GM18870 (cell line): ENCODE measurements around the gene MPIG6B.

Experiments
- ATAC-seq: cut with Tn5 transposase; IDR thresholded peaks from one replicate; pipeline ENCODE4 v1.9.1; 2021; ENCODE audit warnings: moderate library complexity; ENCODE audit not compliant: unreplicated experiment

Gene MPIG6B

DNA sequence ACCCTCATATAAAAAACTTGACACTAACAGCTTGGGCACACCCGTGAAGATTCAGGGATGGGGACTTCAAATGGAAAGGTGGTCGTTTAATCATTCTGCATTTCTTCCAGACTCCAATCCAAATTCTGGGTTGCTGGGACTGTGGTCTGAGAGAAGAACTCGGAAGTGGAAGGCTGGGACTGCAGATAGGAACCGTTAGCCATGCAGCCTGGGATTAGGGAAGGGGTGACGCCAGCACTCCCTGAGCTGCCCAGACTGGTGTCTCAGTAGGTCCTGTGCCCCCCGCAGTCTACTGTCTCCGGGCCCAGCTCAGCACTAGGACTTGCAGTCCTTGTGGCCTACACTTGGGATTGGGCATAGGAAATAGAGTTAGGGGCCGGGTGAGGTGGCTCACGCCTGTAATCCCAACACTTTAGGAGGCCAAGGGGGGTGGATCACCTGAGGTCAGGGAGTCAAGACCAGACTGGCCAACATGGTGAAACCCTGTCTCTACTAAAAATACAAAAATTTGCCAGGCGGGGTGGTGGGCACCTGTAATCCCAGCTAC lies 13.7 kb downstream of the MPIG6B start:
- ATAC-seq = no peak

DNA sequence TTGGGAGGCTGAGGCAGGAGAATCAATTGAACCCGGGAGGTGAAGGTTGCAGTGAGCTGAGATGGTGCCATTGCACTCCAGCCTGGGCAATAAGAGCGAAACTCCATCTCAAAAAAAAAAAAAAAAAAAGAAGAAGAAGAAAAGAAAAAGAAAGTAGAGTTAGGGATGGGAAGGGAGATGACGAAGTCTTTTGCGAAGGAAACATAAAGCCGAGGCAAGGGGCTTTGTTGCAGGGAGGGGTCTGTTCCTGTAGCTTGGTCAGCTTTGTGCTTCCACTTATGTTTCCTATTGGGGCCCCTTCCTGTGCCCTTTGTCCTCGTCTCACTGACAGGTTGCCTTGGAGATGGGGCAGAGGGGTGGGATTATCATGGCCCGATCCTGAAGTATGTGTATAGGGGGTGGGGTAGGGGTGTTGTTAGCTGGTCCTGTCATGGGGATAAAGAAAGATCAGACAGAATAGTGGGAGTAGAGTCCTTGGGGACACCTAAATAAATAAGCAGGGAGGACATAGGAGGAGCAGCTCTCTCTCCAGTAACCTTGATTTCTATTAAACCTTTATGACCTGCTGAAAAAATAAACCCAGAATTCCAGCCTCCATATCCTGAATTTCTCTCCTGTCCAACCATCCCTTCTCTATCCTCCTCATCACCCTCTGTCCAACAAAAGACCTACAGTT lies 14.3 kb downstream of the MPIG6B start:
- ATAC-seq = no peak

DNA sequence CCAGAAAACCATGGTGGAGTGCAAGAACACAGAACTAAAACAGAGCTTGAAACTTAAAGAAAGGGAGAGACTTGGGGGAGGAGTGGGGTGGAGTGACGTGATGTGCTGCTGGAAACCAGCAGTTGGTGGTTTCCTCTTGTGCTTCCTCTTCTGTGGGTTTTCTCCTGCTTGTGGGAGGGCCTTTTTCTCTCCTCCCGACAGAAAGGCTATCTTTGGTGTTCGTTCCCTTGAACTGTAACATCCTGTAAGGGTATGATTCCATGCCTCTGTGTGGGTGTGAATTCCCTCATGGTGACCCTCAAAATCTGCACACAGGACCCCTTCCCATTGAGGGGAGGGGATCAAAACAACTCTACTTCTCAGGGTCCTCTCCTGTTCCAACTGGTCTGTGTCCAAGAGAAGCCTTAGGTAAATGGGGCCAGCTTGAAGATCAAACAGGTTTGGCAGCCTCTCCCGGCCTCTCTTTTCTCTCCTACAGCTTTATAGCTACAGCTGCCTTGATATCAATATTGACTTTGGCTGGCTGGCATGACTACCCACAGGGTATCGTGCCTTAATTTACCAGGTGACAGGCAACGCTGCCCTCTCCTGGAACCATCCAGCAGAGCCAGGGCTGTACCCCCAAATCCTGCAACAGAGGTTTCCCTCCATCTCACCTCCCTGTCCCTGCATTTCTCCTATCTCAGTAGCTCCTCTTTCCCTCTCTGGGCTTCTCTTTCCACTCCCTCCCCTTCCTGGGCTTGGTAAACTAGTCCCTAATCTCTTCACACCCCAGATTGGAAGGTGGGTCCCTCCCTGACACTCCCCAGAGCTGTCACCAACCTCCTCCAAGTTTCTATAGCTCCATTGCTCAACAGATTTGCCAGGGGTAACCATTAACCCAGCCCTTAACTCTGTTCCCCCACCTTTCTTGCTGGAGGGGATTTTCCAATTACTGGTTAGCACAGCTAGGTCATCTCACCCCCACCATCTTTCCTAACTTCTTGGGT lies 15.1 kb downstream of the MPIG6B start:
- no peak for ATAC-seq

DNA sequence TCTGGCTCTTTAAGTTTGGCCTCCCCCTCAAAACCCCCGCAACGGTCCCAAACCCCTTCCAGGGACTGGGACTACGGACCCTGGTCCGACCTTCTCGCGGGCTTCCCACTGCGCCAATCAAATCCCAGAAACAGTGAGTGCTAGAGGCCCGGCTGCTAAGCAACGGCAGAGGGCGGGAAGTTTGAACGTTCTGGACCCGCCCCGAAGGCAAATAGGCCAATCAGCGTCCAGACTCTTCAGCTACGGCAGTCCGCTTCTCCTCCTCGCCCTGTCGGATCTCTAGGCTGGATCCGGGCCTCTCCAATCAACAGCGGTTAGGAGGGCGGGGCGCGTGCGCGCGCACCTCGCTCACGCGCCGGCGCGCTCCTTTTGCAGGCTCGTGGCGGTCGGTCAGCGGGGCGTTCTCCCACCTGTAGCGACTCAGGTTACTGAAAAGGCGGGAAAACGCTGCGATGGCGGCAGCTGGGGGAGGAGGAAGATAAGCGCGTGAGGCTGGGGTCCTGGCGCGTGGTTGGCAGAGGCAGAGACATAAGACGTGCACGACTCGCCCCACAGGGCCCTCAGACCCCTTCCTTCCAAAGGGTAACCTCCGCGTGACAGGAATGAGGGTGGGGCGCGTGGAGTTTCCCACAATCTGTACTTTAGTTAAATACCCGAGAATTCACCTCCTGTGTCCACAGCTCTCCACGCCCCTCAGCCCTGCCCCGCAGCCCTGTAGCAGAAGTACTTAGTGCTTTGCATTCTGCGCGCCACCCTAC lies 16.6 kb downstream of the MPIG6B start, which contains the start of gene MSH5:
MSH5 (plus strand) TSS at position 367 of the 758 bp plus-strand sequence. CDS start 462 bp downstream, outside the sequence.
- peak; percentile 67 for ATAC-seq

- ATAC-seq = no peak
Observed at GRCh38 chr6:31740397-31741223, 17.4 kb downstream of the MPIG6B start.

- ATAC-seq = no peak
Observed at GRCh38 chr6:31741815-31742214, 18.6 kb downstream of the MPIG6B start.

DNA sequence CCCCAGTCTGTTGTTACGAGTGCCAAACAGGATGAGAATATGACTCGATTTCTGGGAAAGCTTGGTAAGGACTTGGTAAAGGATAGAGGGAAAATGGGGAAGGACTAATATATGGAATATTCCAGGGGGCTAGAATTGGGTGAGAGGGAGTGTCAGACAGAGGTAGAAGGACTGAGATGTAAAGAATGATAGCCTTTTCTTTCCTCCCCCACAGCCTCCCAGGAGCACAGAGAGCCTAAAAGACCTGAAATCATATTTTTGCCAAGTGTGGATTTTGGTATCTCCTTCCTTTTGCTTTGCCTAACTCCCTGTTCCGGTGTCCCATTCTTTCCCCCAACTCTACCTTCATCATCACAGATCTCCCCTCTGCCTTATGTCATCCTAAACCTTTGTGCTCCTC lies 19.7 kb downstream of the MPIG6B start:
- no peak for ATAC-seq

DNA sequence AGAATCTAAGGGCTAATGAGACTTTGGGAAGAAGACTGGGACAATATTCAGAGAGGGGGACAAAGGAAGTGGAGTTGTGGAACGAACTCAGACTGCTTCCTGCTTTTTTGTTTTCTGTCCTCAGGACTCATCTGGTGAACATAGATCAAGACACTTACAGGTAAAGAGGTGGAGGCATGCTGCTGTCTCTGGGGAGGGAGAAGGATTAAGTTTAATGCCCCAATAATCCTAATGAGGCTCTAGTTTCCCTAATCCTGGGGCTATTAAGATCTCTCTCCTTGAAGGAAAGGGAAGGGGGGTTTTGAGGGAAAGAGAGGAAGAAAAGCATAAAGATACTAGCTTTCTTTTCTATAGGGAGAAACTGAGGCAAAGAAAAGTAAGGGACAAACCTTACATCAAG lies 21.2 kb downstream of the MPIG6B start:
- no peak for ATAC-seq

DNA sequence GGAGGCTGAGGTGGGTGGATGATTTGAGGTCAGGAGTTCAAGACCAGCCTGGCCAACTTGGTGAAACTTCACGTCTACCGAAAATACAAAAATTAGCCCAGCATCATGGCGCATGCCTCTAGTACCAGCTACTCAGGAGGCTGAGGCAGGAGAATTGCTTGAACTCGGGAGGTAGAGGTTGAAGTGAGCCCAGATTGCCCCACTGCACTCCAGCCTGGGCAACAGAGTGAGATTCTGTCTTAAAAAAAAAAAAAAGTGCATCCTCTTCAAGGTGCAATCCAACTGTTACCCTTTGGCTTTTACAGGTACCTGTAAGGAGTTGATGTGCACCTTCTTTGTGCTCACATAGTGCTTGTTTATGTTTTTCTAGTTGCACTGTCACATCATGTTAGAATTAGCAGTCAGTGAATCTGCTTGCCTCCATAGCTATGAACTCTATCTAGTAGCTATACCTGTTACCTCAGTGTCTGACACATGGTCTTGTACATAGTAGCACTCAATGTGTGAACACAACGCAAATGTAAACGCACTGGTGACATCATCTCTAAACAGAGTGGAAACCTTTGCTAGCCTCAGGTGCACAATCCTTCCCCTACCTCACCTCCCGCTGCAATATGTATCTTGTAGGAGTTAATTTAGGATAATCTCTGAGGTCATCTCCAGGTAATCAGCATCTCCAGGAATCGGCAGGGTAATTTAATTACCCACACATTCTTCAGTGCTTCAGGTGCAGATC lies 26.3 kb downstream of the MPIG6B start:
- ATAC-seq = no peak

DNA sequence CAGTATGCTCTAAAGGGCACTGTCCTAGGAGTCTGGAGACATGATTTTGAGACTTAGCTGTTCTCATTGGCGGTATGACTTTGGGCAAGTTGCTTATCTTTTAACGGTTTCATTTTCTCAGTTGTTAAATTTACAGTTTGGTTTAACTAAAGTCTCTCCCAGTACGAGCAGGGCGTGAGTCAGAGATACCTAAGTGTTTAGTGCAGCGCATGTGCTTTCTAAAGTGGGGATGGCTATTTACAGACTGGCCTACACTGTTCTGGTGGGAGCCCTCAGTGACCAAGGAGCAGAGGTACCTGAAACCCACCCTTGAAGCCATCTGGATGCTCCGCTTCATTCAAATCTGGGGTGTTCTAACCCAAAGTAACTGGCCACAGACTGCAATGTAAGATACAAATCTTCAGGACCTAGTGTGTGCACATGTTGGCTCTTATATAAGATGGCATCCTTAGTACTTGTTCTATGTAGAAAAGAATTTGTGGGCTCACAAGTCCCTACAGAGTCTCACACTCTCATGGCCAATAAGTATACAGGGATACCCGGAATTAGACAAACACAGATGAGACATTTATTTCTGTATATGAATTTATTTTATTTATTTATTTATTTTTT lies 27.3 kb downstream of the MPIG6B start:
- ATAC-seq = no peak

GRCh38 chr6:31752739-31753319 lies 29.7 kb downstream of the MPIG6B start:
- no peak for ATAC-seq

DNA sequence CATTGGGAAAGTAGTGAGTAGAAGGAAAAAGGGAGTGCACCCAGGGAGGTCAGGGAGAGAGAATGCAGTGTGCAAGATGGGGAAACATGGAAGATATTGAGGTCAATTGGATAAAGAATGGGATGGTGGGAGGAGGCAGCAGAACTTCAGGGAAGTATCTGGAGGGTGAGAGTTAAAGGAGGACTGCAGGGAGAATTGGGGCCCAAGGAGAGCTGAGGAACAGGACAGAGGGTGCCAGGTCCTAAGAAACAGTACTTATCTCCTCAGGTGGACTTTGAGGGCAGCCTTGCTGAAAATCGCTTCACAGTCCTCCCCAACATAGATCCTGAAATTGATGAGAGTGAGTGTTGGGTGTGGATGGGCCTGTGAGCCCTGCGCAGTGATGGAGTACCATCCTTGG lies 35.1 kb downstream of the MPIG6B start:
- ATAC-seq = no peak

- no peak for ATAC-seq
Observed at GRCh38 chr6:31760790-31761189, 37.6 kb downstream of the MPIG6B start.

DNA sequence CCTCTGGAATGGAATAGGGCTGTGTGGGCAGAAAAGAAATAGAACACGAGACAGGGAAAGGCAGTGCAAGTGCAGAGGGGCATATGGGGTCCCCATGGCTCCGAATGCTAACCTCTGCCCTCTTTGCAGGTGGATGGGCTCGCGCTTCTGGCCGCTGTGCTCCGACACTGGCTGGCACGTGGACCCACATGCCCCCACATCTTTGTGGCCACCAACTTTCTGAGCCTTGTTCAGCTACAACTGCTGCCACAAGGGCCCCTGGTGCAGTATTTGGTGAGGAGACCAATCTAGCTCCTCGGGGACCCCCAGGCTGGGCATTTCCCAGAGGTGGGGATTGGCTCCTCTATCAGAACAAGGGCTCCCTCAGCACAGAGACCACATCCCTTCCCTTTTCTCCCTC lies 38.2 kb downstream of the MPIG6B start:
- no peak for ATAC-seq

GRCh38 chr6:31762356-31762755 lies 39.2 kb downstream of the MPIG6B start, which contains the start of gene SAPCD1:
Gene SAPCD1, plus strand, starts transcription at chr6:31762656. Its CDS starts 399 bp downstream, at chr6:31763055.
- no peak for ATAC-seq

GRCh38 chr6:31762878-31763618 lies 39.9 kb downstream of the MPIG6B start:
- ATAC-seq = no peak

DNA sequence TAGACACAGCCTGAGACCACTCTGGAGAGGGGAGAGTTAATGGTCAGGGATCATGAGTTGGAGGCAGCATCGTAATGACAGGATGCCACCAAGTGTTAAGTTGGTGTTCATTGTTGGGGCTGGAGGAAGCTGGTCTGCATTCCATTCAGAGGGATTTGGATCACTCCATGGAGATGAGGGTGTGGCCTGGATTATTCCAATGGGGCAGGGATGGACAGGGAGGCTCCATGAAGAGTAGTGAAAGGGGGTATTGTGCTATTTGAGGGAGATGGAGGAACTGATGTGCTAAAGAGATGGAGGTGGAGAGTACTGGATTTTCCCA lies 40.4 kb downstream of the MPIG6B start:
- no peak for ATAC-seq

DNA sequence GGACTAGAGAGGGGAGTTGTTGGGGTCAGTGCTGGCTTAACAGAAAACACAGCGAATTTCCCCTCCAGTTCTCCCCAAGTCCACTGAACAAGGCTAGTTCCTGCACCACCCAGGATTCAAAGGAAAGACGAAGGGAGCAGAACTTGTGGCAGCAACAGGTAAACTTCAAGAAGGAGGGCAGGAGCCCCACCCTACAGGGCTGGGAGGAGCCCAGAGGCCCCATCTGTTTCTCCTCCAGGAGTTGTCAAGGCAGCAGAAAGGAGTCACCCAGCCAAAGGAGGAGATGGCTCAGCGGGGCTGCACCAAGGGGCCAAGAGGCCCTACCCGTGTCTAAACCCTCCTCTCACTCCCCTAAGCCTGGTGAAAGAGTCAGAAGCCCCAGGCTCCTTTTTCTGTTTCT lies 41.0 kb downstream of the MPIG6B start:
- no peak for ATAC-seq
